SKM-1 (cell line): ENCODE results near the gene LUC7L3.
A peak's percentile ranks its signal among the peaks of the same experiment; 100 is the strongest.

Source experiments
- DNase-seq: peaks from one replicate; lab custom pipeline; 2025; ENCODE audit not compliant: unreplicated experiment; lab: John Stamatoyannopoulos, UW

LUC7L3 gene

GRCh38 chr17:50749245-50749644 lies 29.8 kb downstream of the LUC7L3 start:
- no peak for DNase-seq

- DNase-seq: no peak
These were observed 35.1 kb downstream of the LUC7L3 start for GRCh38 chr17:50754521-50754920.

GRCh38 chr17:50758524-50758923 lies 39.1 kb downstream of the LUC7L3 start:
- no peak for DNase-seq

- DNase-seq: no peak
These were observed 39.7 kb downstream of the LUC7L3 start for GRCh38 chr17:50758989-50759544.

GRCh38 chr17:50762177-50762576 lies 42.8 kb downstream of the LUC7L3 start:
- no peak for DNase-seq

GRCh38 chr17:50763716-50764475 lies 44.5 kb downstream of the LUC7L3 start:
- DNase-seq: no peak

- DNase-seq: no peak
These were observed 45.3 kb downstream of the LUC7L3 start for GRCh38 chr17:50764734-50765149.

- peak; percentile 54 for DNase-seq
These were observed 46.2 kb downstream of the LUC7L3 start for GRCh38 chr17:50765454-50766221.

- no peak for DNase-seq
These were observed 47.0 kb downstream of the LUC7L3 start for GRCh38 chr17:50766222-50767023.

GRCh38 chr17:50767030-50767429 lies 47.6 kb downstream of the LUC7L3 start:
- DNase-seq: no peak

- no peak for DNase-seq
These were observed 48.0 kb downstream of the LUC7L3 start, which contains the start of gene ANKRD40CL for GRCh38 chr17:50767446-50767845. Gene ANKRD40CL, minus strand, starts transcription at chr17:50767518. Its CDS starts 605 bp downstream, at chr17:50766913.

GRCh38 chr17:50768346-50768761 lies 49.0 kb downstream of the LUC7L3 start:
- DNase-seq: no peak

GRCh38 chr17:50769884-50770283 lies 50.5 kb downstream of the LUC7L3 start:
- no peak for DNase-seq

GRCh38 chr17:50770346-50770745 lies 50.9 kb downstream of the LUC7L3 start:
- no peak for DNase-seq

- no peak for DNase-seq
These were observed 52.8 kb downstream of the LUC7L3 start for GRCh38 chr17:50771991-50772785.

GRCh38 chr17:50774225-50774803 lies 54.9 kb downstream of the LUC7L3 start:
- no peak for DNase-seq

GRCh38 chr17:50775926-50776325 lies 56.5 kb downstream of the LUC7L3 start:
- no peak for DNase-seq

- no peak for DNase-seq
These were observed 59.1 kb downstream of the LUC7L3 start for GRCh38 chr17:50778471-50778870.

- no peak for DNase-seq
These were observed 59.6 kb downstream of the LUC7L3 start for GRCh38 chr17:50778988-50779387.
